CD1c-positive myeloid dendritic cell (primary cell): ENCODE results near the gene LRRC3.

Experiments
- DNase-seq: peaks from one replicate; pipeline ENCODE4 v3.0.0-alpha.2; 2016; ENCODE audit errors: extremely low spot score

Gene LRRC3

GRCh38 chr21:44438531-44439210 lies 16.6 kb upstream of the LRRC3 start:
- DNase-seq, result no peak

DNA sequence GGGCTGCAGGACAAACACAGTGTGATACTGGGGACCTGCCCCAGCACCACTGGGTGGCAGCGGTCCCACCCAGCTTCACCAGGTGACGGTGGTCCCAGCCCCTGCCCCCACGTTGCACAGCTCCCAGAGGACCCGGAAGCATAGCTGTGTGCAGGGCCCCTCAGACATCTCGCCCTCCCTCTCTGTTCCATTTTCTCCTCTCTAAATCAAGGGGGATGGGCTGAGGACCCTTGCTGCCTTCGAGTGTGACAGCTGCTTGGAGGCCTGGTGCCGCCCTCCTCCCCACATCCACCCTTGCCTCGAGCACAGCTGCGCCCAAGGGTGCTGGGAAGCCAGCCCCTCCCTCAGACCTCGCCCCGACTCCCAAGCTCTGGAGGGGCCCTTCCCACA lies 16.1 kb upstream of the LRRC3 start:
- no peak for DNase-seq

DNA sequence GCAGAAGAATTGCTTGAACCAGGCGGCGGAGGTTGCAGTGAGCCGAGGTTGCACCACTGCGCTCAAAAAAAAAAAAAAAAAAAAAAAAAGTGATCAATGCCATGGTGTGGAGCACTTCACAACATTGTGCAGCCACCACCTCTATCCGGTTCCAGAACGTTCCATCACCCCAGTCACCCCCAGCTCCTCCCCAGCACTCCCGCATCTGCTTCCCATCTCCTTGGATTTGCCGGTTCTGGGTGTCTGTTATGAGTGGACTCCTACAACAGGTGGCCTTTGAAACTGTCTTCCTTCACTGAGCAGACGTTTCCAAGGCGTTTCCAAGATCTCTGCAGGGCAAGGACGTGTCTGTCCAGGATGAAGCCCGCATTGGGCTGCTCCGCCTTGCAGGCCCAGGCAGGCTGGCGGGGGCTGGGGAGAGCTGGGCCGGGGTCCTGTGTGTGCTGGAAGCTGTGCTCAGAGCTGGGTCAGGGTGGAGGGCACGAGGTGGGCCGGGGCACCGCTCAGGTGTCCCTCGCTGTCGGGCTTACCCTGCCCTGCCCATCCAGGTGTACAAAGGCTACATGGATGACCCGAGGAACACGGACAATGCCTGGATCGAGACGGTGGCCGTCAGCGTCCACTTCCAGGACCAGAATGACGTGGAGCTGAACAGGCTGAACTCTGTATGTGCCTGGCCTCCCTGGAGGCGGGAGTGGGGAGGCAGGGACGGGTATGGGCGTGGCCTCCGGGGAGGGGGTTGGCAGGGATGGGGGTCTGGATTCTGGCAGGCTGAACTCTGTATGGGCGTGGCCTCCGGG lies 14.9 kb upstream of the LRRC3 start:
- DNase-seq, result no peak

DNA sequence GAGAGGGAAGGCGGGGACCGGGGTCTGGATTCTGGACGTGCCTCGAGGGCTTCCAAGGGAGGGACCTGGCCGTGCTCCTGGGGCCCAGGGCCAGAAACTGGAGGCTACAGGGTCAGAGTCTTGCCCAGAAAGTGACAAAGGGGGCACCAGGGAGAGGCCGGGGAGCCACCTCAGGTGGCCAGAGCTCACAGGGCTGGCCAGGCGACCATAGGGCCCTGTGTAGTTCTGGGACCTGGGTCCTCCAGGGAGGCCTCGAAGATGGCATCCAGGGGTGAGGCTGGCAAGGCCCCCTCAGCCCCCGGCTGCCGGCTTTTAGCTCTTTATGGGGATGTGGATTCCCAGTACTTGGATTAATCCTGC lies 14.3 kb upstream of the LRRC3 start:
- no peak for DNase-seq

GRCh38 chr21:44441581-44442265 lies 13.6 kb upstream of the LRRC3 start:
- no peak for DNase-seq

- DNase-seq, result no peak
Measured at GRCh38 chr21:44442266-44443125, 12.8 kb upstream of the LRRC3 start.

- DNase-seq, result no peak
Measured at GRCh38 chr21:44443291-44443890, 11.9 kb upstream of the LRRC3 start.

- no peak for DNase-seq
Measured at GRCh38 chr21:44443891-44444285, 11.4 kb upstream of the LRRC3 start.

DNA sequence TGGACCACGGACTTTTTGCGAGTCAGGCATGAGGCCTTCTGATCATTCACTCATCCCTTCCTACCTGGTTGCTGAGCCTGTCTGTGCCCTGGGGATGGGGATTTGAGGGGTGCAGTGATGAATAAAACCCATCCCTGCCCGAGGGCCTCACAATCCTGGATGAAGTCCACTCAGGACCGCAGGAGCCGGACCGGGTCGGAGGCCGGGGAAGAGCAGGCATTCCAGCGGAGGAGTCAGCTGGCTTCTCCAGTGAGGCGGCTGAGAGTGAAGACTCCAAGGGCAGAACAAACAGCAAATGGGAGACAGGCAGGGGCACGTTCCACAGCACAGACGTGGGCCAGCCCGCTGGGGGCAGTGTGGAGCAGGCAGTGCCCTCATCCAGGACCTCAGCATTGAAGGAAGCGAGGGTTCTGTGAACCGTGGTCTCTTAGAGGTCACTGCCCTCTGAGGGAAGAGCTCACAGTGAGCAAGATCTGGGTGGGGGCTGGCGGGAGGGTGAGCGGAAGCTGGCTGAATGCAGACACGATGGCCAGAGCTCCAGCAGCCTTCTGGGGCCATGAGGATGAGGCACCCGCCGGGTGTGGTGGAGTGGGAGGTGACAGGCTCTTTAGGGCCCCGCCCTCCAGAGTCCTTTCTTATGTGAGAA lies 10.9 kb upstream of the LRRC3 start:
- no peak for DNase-seq

- no peak for DNase-seq
Measured at GRCh38 chr21:44445145-44445812, 10.0 kb upstream of the LRRC3 start.

DNA sequence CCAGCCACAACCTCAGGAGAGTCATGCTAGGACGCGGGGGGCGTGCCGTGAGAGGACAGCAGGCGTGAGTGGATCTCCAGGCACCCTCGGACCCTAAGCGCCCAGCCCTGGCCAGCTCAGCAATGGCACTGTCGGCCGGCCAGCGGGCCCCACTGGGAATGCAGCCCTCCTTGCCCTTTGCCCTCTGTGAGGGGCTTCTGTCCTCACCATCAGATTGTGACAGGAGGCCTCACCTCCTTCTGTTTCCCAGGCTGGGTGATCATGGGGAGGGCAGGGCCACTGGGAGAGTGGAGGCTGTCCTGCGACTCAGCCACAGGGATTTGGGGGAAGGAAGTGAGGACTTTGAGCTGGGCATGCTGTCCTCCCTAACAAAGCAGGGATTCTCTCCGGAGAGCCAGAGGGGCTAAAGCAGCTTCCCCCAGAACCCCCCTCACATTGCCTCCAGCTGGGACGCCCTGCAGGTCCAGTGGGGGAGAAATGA lies 6.6 kb upstream of the LRRC3 start:
- DNase-seq, result no peak

- no peak for DNase-seq
Measured at GRCh38 chr21:44449473-44450363, 5.6 kb upstream of the LRRC3 start.

- no peak for DNase-seq
Measured at GRCh38 chr21:44450402-44450801, 4.9 kb upstream of the LRRC3 start.

GRCh38 chr21:44450999-44451398 lies 4.3 kb upstream of the LRRC3 start:
- no peak for DNase-seq

DNA sequence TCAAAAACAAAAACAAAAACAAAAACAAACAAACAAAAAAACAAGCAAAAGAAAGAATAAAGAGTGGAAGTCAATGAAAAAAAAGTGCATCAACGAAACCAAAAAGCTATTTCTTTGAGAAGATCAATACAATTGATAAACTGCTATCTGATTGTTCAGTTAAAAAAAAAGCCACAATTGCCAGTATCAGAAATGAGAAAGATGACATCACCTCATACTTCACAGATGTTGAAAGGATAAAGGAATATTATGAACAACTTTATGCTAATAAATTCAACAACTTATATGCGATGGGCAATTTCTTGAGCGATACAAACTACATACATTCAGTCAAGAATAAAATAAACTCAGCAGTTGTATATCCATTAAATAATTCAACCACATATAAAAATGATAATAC lies 2.2 kb upstream of the LRRC3 start:
- no peak for DNase-seq

DNA sequence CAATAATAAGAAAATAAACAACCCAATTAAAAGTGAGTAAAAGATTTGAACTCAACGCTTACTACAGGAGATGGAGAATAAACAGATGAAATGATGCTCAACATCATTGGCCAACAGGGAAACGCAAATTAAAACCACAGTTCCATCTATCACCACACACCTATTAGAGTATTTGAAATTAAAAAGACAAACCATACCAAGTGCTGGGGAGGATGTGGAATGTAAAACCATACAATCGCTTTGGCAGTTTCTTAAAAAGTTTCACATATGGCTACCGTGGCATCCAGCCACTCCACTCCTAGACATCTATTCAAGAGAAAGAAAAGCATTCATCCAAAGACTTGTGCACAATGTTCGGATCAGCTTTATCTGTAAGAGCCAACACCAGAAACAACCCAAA lies 1.3 kb upstream of the LRRC3 start:
- DNase-seq, result no peak

DNA sequence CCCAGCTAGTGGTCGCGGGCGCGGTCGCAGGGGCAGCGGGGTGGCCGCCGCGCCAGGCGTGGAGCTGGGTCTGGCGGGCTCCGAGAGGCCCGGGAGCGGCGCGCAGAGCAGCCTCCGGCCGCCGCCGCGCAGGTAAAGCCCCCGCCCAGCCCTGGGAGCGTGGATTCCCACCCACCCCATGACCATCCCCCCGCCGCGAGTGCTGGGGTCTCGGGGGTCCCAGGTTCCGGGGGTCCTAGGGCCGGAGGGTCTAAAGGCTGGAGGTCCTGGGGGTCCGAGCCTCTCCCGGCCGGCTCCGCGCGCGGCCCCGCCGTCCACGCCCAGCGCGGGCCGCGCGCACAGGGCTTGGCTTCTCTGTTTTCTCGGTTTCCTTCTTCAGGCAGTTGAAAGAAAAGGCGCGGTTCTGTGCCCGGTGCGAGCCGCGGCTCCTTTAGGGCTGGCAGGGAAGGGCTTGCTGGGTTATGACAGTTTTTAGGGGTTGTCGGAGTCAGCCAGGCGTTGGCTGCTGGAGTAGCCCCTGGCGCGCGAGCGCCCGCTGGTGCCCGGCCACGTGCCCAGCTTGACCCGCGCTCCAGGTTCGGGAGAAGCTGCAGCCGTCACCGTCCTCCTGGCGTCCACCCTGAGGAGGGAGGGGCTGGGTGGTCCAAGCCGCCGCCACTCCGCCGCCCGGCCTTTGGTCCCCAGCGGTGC lies 359 bp downstream of the LRRC3 start:
- peak; percentile 54 for DNase-seq

DNA sequence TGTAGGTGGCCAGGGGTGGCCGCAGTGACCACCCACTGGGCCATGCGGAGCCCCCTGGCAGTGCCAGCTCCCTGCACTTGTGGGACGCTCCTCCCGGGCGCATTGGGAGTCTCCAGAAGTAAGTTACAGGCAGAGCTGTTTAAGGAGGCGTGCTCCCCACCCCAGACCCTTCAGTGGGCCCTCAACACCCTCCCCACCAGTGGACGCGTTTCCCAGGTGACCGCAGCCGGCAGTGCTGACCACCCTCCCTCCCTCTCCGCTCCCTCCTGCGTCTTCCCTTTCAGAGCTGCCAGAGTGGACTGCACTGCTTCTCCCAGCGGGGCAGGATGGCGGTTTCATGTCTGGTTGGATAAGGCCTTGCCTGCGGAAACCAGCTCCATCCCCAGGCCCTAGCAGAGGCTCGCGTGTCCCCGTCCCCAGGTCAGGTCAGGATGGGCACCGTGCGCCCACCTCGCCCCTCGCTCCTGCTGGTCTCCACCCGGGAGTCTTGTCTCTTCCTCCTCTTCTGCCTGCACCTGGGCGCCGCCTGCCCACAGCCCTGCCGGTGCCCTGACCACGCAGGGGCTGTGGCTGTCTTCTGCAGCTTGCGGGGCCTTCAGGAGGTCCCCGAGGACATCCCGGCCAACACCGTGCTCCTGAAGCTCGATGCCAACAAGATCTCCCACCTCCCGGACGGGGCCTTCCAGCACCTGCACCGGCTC lies 1.1 kb downstream of the LRRC3 start:
- DNase-seq, result no peak
